ENCODE results near the gene SPI1. TPM values are rescaled to one million over a fixed set of nuclear protein-coding genes. Genes with fewer than 3 reads are reported as not detected.

The SPI1 gene
- total RNA-seq, 3 donors from 2014 or later: 12.5 to 34.9 (median 15.2) TPM

- no peak for TF ChIP-seq CTCF (IDR thresholded peaks at IDR 0.05)
- TF ChIP-seq POLR2A (IDR thresholded peaks at IDR 0.05): no peak
- TF ChIP-seq POLR2AphosphoS5 (IDR thresholded peaks at IDR 0.05): no peak
- intact Hi-C loops (cut with DNase I; ENCODE audit: low total_unique reads): no loop called here
- Histone ChIP-seq H3K4me1 (peaks cover 9 to 10% of the 10 kb centered on the region in 2 donors), H3K27me3 (no peaks in the 10 kb centered on the region), H3K4me3 (no peak overlapping the region), H3K27ac (no peak overlapping the region), H3K36me3 (no peaks in the 10 kb centered on the region), H3K9me3 (no peaks in the 10 kb centered on the region)
- no peak for DNase-seq (ENCODE audit: low spot score in 2 of 2)
These were observed 25.2 kb upstream of the SPI1 start for GRCh38 chr11:47403571-47403970.

- H3K9me3 ChIP-seq: no peaks in the 10 kb centered on the region
- no peak overlapping the region for H3K27ac ChIP-seq
- H3K27me3 ChIP-seq: no peaks in the 10 kb centered on the region
- TF ChIP-seq POLR2A (IDR thresholded peaks at IDR 0.05) (no peak), CTCF (IDR thresholded peaks at IDR 0.05) (no peak), POLR2AphosphoS5 (IDR thresholded peaks at IDR 0.05) (no peak)
- peaks cover 9 to 10% of the 10 kb centered on the region in 2 donors for H3K4me1 ChIP-seq
- no peaks in the 10 kb centered on the region for H3K36me3 ChIP-seq
- intact Hi-C loops (cut with DNase I; ENCODE audit: low total_unique reads): no loop called here
- H3K4me3 ChIP-seq: no peak overlapping the region
- no peak for DNase-seq (ENCODE audit: low spot score in 2 of 2)
These were observed 24.8 kb upstream of the SPI1 start for GRCh38 chr11:47403135-47403534.

GRCh38 chr11:47400768-47401279 lies 22.5 kb upstream of the SPI1 start:
- DNase-seq (ENCODE audit: low spot score in 2 of 2): no peak
- H3K27me3 ChIP-seq: no peaks in the 10 kb centered on the region
- peak overlapping the region; percentile 45 to 77 (median 63) for H3K4me3 ChIP-seq
- no peaks in the 10 kb centered on the region for H3K36me3 ChIP-seq
- TF ChIP-seq CTCF (IDR thresholded peaks at IDR 0.05) (no peak), POLR2A (IDR thresholded peaks at IDR 0.05) (no peak), POLR2AphosphoS5 (IDR thresholded peaks at IDR 0.05) (no peak)
- peaks cover 0 to 3% of the 10 kb centered on the region in 2 donors for H3K4me1 ChIP-seq
- H3K9me3 ChIP-seq: no peaks in the 10 kb centered on the region
- peak overlapping the region; percentile 88 to 92 for H3K27ac ChIP-seq
- intact Hi-C loops (cut with DNase I; ENCODE audit: low total_unique reads): no loop called here

- no peaks in the 10 kb centered on the region for H3K36me3 ChIP-seq
- H3K27ac ChIP-seq: peak overlapping the region; percentile 88 to 92
- no peak for DNase-seq (ENCODE audit: low spot score in 2 of 2)
- no peaks in the 10 kb centered on the region for H3K9me3 ChIP-seq
- TF ChIP-seq CTCF (IDR thresholded peaks at IDR 0.05): no peak
- no peak for TF ChIP-seq POLR2A (IDR thresholded peaks at IDR 0.05)
- TF ChIP-seq POLR2AphosphoS5 (IDR thresholded peaks at IDR 0.05): no peak
- peaks cover 0 to 3% of the 10 kb centered on the region in 2 donors for H3K4me1 ChIP-seq
- no peaks in the 10 kb centered on the region for H3K27me3 ChIP-seq
- H3K4me3 ChIP-seq: peak overlapping the region; percentile 45 to 77 (median 63)
- intact Hi-C loops (cut with DNase I; ENCODE audit: low total_unique reads): no loop called here
These were observed 21.8 kb upstream of the SPI1 start for GRCh38 chr11:47399860-47400767.

- intact Hi-C loops (cut with DNase I; ENCODE audit: low total_unique reads): no loop called here
- H3K27ac ChIP-seq: no peak overlapping the region
- no peaks in the 10 kb centered on the region for H3K36me3 ChIP-seq
- no peaks in the 10 kb centered on the region for H3K27me3 ChIP-seq
- TF ChIP-seq POLR2AphosphoS5 (IDR thresholded peaks at IDR 0.05) (no peak), CTCF (IDR thresholded peaks at IDR 0.05) (no peak), POLR2A (IDR thresholded peaks at IDR 0.05) (no peak)
- no peaks in the 10 kb centered on the region for H3K9me3 ChIP-seq
- DNase-seq (ENCODE audit: low spot score in 2 of 2): no peak
- no peak overlapping the region for H3K4me3 ChIP-seq
- peaks cover 0 to 3% of the 10 kb centered on the region in 2 donors for H3K4me1 ChIP-seq
These were observed 20.2 kb upstream of the SPI1 start for GRCh38 chr11:47398551-47398950.

All from breast epithelium (tissue), 4 donors.